Measurements from ENCODE around the gene HOMEZ.

DNA sequence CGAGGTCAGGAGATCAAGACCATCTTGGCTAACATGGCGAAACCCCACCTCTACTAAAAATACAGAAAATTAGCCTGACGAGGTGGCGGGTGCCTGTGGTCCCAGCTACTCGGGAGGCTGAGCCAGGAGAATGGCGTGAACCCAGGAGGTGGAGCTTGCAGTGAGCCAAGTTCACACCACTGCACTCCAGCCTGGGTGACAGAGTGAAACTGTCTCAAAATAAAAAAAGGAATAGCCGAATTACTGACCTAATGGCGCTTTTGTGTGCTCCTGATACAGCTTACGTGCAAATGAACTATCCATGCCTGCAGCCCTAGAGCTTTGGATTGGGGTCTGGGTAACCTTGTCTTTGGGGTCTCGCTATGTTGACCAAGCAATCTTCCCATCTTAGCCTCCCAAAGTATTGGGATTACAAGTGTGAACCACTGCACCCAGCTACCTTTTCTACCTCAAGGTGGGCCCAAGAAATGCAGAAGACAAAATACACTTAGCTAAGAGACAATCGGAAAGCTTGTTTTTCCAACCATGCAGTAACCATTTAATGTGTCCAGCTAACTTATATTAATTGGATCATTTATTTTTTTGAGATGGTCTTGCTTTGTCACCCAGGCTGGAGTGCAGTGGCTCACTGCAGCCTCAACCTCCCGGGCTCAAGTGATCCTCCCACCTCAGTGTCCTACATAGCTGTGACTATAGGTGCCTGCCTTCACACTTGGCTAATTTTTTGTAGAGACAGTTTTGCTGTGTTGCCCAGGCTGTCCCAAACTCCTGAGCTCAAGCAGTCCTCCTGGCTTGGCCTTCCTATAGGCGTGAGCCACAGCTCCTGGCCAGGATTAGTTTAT lies 40.8 kb upstream of the HOMEZ start:
- TF ChIP-seq, protein P1, sequence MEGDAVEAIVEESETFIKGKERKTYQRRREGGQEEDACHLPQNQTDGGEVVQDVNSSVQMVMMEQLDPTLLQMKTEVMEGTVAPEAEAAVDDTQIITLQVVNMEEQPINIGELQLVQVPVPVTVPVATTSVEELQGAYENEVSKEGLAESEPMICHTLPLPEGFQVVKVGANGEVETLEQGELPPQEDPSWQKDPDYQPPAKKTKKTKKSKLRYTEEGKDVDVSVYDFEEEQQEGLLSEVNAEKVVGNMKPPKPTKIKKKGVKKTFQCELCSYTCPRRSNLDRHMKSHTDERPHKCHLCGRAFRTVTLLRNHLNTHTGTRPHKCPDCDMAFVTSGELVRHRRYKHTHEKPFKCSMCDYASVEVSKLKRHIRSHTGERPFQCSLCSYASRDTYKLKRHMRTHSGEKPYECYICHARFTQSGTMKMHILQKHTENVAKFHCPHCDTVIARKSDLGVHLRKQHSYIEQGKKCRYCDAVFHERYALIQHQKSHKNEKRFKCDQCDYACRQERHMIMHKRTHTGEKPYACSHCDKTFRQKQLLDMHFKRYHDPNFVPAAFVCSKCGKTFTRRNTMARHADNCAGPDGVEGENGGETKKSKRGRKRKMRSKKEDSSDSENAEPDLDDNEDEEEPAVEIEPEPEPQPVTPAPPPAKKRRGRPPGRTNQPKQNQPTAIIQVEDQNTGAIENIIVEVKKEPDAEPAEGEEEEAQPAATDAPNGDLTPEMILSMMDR (conservative IDR thresholded peaks at IDR 0.05; ENCODE audit: low read length), result no peak
- no peak for TF ChIP-seq EZH2phosphoT487 (IDR thresholded peaks at IDR 0.05; ENCODE audit: borderline replicate concordance, low read depth, low read length)

Data from OCI-LY7 (cell line).